HG03558 (cell line): ENCODE data around the gene PCSK9.

Source experiments
- ATAC-seq: cut with Tn5 transposase; IDR thresholded peaks from one replicate; pipeline ENCODE4 v1.9.1; 2021; ENCODE audit warnings: moderate number of reproducible peaks; ENCODE audit not compliant: unreplicated experiment; ENCODE audit errors: extremely low read depth

The PCSK9 gene

GRCh38 chr1:55039342-55040082 is at the start of gene PCSK9:
Gene PCSK9, plus strand, starts transcription at chr1:55039548. Its CDS starts 290 bp downstream, at chr1:55039838.
- ATAC-seq: no peak

DNA sequence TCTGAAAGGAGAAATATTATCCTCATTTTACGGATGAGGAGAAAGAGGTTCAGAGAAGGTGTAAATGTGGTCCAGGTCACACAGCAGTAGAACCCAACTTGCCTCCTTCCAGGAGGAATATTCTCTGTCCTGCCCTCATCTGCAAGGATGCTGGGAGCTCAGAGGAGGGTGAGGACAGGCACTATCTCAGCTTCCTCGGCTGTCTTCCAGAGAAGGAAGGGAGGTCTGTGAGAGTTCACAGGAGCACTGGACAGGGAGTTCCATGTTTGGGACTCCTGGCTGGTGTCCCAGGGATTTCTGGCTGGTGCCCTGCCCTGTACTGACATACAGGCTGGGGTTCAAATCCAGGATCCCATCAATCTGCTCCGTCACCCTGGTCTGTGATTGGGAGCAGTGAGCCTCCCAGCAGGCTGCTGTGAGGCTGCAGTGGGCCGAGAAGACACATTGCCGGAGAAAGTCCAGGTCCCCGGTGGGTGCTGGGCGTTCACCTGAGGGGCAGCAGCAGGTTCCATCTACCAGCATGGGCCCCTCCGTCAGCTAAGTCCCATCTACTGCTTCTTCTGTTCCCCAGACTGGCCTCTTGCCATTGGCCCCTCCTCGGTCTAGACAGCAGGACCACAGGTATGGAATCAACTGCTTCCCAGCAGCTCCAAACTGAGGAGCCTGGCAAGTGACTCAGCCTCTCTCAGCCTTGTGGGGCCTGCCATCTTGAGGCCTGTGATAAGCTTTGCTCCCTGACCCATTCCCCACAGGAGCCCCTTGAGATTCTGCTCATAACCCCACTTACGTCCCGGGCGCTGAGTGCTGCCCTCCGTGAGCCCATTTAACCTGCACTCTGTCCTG is 49.2 kb upstream of the PCSK9 start:
- no peak for ATAC-seq

- ATAC-seq: no peak
Measured at GRCh38 chr1:54990916-54991315, 48.4 kb upstream of the PCSK9 start.

DNA sequence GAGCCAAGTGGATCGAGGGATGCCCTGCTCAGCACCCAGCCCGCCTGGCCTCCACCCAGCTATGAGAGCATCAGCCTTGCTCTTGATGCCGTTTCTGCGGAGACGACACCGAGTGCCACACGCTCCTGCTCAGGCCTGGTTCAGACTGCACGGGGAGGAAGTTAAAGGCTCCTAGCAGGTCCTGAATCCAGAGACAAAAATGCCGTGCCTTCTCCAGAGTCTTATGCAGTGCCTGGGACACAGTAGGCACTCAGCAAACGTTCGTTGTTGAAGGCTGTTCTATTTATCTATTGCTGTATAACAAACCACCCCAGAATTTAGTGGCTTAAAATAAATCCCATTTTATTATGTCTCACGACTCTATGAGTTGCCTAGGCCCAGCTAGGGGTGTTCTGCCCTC is 47.4 kb upstream of the PCSK9 start:
- ATAC-seq: no peak

GRCh38 chr1:54993140-54993539 is 46.2 kb upstream of the PCSK9 start:
- no peak for ATAC-seq

DNA sequence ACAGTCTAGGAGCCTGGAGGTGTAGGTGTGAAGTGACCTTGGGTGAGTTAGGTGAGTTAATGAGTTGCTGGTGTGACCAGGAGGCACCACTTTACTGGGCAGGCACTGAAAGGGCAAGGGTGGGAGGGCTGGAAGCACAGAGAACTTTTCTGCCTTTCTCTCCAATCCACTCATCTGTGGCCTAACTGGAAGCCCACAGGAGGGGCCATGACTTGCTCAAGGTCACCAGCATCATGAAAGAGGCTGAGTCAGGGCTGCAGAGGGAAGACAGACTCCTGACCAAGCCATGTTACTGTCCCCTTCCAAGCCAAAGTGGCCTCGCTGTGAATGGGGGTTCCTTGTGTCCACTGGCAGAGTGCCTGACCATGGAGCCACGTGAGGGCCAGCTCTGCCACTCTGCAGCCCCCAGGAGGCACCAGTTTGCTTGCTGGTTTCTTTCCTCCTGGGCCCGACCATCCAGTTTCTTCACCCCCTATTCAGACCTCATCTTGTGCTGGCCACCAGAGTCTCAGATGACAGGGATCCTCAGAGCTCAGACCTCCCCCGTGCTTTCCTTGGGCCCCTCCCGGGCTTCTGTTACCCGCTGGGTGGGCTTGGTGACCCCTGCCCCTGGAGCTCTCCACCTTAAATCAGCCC is 44.9 kb upstream of the PCSK9 start:
- ATAC-seq: no peak

DNA sequence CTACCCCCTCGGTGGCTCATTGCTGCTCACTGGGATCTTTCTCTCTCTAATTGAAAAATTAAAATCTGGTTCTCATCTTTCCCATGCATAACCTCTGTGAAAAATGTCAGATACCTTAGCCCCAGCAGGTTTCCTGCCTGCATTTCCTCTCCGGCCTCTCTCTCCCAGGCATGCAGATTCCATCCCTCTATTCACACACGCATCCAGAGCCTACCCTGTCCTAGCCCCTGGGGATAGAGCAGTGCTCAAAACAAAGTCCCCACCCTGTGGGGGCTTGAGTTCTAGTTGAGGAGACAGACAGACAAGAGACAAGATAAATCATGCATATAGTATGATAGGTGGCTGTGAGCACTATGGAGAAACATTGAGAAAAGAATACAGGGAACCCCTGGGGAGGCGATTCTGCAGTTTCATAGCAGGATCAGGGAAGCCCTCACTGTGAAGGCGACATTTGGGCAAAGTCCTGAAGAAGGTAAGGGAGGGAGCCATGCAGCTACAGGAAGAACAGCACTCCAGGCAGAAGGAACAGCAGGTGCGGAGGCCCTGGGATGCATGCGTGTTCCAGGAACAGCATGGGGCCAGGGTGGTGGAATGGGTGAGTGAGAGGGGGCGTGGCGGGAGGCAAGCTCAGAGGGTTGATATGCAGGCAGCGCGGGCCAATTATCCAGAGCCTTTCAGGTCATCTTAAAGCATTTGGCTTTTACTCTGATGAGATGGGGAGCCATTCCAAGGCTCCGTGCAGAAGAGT is 44.2 kb upstream of the PCSK9 start:
- no peak for ATAC-seq

GRCh38 chr1:54995835-54996234 is 43.5 kb upstream of the PCSK9 start:
- ATAC-seq: no peak

DNA sequence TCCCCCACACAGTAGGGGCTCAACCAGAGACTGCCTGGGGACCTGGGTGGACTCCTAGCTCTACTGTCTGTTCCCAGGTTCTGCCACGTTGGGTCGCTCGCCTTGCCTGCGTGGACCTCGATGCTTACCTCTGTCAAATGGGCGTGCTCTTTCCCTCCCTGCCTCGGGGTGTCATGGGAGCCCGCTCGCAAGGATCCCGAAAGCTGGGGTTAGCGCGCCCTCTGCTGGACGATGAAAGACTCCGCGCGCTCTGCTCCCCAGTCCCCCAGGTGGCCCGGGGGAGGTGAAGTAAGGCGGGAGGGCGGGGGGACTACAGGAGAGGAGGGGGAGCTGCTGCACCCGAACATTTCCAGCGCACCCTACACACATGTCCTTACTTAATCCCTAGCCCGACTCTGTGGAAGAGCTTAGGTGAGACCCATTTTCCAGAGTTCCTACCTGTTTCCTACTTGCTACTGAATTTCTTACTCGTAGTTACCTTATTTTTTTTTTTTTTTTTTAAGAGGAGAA is 42.9 kb upstream of the PCSK9 start:
- no peak for ATAC-seq

GRCh38 chr1:54996869-54997710 is 42.3 kb upstream of the PCSK9 start:
- ATAC-seq: no peak

DNA sequence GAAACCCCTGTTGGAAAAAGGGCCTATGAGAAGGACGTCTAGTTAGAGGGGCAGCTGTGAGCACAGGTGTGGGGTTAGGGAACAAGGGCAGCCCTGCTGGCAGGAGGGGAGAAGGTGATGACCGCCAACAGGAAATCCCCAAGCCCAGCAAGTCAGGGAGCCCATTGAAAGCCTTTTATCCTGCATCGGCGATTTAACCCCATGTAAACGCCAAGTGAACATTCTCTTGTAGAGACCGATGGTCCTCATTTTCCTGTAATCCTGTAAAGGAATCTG is 41.7 kb upstream of the PCSK9 start:
- ATAC-seq: no peak

DNA sequence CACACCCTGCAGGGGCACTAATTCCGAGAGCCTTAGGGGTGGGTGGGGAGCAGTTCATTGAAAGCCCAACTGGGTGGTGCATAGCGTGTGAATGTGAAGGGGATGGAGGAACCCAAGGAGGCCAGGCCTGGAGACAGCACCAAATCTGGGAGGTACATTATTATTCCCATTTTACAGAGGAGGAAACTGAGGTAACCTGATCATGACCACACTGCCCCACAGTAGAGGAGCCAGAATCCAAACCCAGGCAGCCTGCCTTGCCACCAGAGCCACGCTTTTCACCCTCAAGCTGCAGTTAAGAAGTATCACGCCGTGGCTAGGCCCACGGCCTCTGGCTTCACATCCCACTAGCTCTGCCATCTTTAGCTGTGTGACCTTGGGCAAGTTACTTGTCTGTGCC is 41.2 kb upstream of the PCSK9 start:
- ATAC-seq: no peak

- ATAC-seq: no peak
Measured at GRCh38 chr1:54998677-54999076, 40.7 kb upstream of the PCSK9 start, which contains the start of gene BSND. Gene BSND, plus strand, starts transcription at chr1:54998933. Its CDS starts 254 bp downstream, at chr1:54999187.

DNA sequence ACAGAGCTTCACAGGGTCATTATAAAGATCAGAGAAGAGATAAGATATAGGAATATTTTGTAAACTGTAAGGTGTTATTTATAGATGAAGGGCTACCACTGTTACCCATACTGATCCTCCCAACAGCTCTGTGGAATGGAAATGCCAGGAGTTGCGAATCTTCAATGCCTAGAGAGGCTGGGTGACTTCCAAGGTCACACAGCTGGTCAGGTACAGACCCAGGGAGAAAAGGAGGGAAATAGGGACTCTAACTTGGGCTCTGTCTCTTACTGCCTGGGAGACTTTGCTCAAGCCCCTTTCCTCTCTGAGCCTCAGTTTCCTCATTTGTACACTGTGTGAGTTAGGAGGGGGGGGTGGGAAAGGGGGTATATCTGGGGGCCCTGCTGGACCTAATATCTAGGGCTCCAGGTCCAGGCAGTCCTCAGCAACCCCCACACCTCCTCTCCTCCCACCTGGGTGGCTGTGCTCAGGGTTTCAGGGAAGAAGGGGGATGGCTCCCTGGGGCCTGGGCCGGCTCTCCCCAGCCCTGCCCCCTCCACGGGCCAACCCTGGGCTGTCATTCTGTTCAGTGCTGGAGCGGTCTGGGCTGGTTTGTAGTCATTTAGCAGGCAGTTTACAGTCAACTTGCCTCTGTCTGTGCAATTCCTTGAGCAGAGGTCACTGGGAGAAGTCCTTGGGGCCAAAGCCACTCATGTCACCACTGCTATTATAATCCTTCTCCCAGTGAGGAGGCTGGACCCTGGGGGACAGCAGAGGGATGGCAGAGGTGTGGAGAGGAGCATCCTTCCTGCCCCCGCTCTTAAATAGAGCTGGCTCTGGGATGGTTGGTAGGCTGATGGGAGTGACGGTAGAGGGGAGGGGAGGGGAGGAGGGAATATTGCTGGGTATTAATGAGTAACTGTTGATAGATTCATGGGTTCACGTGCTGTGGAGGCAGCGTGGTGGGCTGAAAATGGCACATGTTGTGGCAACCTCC is 39.0 kb upstream of the PCSK9 start:
- ATAC-seq: no peak

DNA sequence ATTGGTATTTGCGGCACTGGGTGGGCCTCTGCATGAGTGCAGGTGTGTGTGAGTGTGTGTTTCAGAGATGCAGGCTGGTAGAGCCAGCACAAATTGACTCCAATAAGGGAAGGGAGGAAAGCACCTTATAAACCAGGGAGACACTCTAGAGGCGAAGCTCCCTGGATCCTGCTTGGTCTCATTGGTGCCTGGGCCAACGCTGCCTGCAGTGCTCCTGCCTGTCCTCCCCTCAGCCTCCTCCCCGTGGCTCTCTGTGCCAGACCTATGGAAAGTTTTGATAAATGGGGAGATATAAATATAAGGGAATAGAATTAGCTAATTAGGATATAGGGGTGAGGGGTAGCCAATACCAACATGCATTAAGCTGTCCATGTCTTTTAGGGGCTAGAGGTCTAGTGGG is 38.0 kb upstream of the PCSK9 start:
- ATAC-seq: no peak

DNA sequence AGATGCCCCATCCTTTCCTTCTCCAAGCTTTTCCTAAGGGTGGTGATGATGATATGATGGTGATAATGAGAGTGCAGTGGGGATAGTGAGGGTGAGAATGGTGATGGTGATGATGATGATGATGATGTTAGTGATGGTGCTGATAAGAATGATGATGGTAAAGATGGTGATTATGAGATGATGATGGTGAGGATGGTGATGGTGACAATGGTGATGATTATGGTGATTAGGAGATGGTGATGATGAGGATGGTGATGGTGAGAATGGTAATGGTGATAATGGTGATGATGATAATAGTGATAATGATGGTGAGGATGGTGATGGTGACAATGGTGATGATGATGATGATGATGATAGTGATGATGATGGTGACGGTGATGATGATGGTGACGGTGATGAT is 36.7 kb upstream of the PCSK9 start:
- no peak for ATAC-seq

- ATAC-seq: no peak
Measured at GRCh38 chr1:55005351-55006140, 33.8 kb upstream of the PCSK9 start.

DNA sequence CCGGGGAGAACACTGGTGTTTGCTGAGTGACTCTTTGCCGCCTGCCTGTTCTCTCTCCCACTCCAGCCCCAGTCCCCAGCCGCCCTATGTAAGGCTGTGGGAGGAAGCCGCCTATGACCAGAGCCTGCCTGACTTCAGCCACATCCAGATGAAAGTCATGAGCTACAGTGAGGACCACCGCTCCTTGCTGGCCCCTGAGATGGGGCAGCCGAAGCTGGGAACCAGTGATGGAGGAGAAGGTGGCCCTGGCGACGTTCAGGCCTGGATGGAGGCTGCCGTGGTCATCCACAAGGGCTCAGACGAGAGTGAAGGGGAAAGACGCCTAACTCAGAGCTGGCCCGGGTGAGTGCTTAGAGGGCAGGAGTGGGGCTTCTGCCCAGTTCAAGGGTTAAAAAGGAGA is 32.4 kb upstream of the PCSK9 start:
- ATAC-seq: no peak
